22Rv1 (cell line): ENCODE measurements around the gene DEFB110.

Experiments
- H3K27ac ChIP-seq: fragments of 450-650 bp; 2 replicates; pipeline ENCODE4 v1.5.1; 2017
- ZFX ChIP-seq: fragments of 450-650 bp; IDR thresholded peaks from 2 replicates; pipeline ENCODE4 v1.6.1; 2017; ENCODE audit warnings: antibody characterized with exemption, borderline replicate concordance
- TF ChIP-seq, protein P1 (sequence below): fragments of 450-650 bp; IDR thresholded peaks from 2 replicates; pipeline ENCODE4 v1.5.1; 2017; ENCODE audit warnings: mild to moderate bottlenecking

Gene DEFB110

GRCh38 chr6:49986551-49986950, 35.2 kb downstream of the DEFB110 start:
- TF ChIP-seq, protein P1, sequence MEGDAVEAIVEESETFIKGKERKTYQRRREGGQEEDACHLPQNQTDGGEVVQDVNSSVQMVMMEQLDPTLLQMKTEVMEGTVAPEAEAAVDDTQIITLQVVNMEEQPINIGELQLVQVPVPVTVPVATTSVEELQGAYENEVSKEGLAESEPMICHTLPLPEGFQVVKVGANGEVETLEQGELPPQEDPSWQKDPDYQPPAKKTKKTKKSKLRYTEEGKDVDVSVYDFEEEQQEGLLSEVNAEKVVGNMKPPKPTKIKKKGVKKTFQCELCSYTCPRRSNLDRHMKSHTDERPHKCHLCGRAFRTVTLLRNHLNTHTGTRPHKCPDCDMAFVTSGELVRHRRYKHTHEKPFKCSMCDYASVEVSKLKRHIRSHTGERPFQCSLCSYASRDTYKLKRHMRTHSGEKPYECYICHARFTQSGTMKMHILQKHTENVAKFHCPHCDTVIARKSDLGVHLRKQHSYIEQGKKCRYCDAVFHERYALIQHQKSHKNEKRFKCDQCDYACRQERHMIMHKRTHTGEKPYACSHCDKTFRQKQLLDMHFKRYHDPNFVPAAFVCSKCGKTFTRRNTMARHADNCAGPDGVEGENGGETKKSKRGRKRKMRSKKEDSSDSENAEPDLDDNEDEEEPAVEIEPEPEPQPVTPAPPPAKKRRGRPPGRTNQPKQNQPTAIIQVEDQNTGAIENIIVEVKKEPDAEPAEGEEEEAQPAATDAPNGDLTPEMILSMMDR = no peak
- TF ChIP-seq ZFX = no peak
- no peak overlapping the region for H3K27ac ChIP-seq

DNA sequence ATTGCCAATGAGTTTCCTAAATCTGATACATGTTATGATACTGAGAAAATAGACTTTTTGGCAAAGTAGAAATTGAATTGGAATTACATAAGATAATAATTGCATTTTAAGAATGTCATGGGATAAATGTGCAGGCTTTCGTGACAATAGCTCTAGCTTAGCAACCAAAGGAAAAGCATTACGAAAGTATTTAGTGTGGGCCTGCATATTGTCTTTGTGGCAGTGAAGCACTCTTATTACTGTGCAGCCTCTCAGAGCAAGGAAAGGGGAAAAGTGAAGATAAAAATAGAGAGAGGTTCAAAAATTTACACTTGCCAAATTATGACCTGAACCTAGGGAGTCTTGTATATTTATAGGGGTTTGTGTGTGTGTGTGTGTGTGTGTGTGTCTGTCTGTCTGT, 39.7 kb downstream of the DEFB110 start:
- no peak for TF ChIP-seq ZFX
- TF ChIP-seq, protein P1 = no peak

DNA sequence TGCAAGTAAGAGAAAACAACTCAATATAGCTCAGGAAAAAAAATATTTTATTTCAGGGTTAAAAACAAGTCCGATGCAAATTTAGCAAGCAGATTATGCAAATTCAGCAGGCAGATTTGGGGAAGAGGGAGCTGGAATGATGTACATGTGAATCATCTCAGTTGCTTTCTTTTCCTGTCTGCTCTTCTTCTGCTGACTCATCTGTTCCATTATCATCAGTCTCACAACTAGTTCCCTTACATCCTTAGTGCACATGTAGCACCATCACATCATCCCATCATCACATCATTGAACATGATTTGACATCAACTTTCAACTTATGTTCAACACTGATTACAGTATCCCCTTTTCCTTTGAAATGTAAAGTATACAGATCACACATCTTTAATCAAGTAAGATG, 40.9 kb downstream of the DEFB110 start:
- TF ChIP-seq ZFX = no peak
- TF ChIP-seq, protein P1 = no peak
- no peak overlapping the region for H3K27ac ChIP-seq

More for the DNA sequence above, 39.7 kb downstream of the DEFB110 start:
- H3K27ac ChIP-seq = no peak overlapping the region

GRCh38 chr6:49979584-49979983, 42.2 kb downstream of the DEFB110 start:
- TF ChIP-seq, protein P1 = no peak
- TF ChIP-seq ZFX = no peak
- no peak overlapping the region for H3K27ac ChIP-seq

GRCh38 chr6:49978332-49979226, 43.2 kb downstream of the DEFB110 start:
- no peak for TF ChIP-seq ZFX
- TF ChIP-seq, protein P1 = no peak
- H3K27ac ChIP-seq = no peak overlapping the region

DNA sequence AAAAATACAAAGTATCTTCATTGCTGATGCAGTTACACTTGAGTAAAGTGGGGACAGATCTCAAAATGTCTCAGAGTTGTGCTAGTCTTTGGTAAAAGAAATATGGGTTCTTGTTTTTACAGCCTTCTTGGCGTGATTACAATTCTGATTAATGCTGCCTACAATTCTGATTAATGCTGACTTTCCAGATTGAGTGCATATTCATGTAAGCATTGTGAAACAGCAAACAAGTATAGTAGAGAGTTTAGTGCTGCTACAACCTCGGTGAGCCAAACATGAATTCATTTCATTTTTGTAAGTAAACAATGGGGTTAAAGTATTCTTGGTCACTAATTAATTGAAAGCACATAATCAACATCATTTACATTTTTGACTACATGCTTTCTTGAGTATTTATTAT, 52.2 kb downstream of the DEFB110 start, which contains the start of gene DEFB113:
Gene DEFB113 (minus strand): TSS at position 21 of the 400 bp plus-strand sequence. CDS start 0 bp downstream, at position 21.
- TF ChIP-seq, protein P1 = no peak
- no peak for TF ChIP-seq ZFX
- H3K27ac ChIP-seq = no peak within 1 kb of the TSS
